OCI-LY3 (cell line): ENCODE results near the gene MYL6B.
A peak's percentile ranks its signal among the peaks of the same experiment; 100 is the strongest.
"Not testable (repeated sequence)": the region's sequence is repeated elsewhere in the genome, so short reads cannot be mapped to it uniquely, and the experiment has no call there.

Experiments used
- H2AFZ ChIP-seq: fragments of 200-600, 300-600 bp; shearing (Covaris generic); 2 replicates; pipeline ENCODE4 v1.6.0; 2014; ENCODE audit warnings: antibody characterized with exemption, low read depth, low read length
- H3K27ac ChIP-seq: fragments of 200-600, 300-600 bp; sonication (generic); 2 replicates; pipeline ENCODE4 v1.5.1; 2014; ENCODE audit warnings: mild to moderate bottlenecking, low read length, moderate library complexity, mixed read lengths
- H3K27me3 ChIP-seq: fragments of 200-600, 300-600 bp; sonication (generic); 2 replicates; pipeline ENCODE4 v1.6.1; 2014; ENCODE audit warnings: low read depth, low read length, mixed read lengths
- H3K36me3 ChIP-seq: fragments of 200-600, 300-600 bp; sonication (generic); replicated peaks from 2 replicates; pipeline ENCODE3; 2014; ENCODE audit warnings: low read depth, low read length, mixed read lengths
- H3K4me1 ChIP-seq: fragments of 300-600, 200-600 bp; sonication (generic); 2 replicates; pipeline ENCODE4 v1.6.1; 2014; ENCODE audit warnings: low read length, mixed read lengths
- H3K4me2 ChIP-seq: fragments of 200-600, 300-600 bp; sonication (generic); 2 replicates; pipeline ENCODE4 v1.6.1; 2014; ENCODE audit warnings: low read length, mixed read lengths
- H3K4me3 ChIP-seq: fragments of 300-600, 200-600 bp; sonication (generic); 2 replicates; pipeline ENCODE4 v1.5.1; 2014; ENCODE audit warnings: antibody characterized with exemption, mild to moderate bottlenecking, low read length, moderate library complexity
- H3K79me2 ChIP-seq: fragments of 300-600, 200-600 bp; shearing (Covaris generic); 2 replicates; pipeline ENCODE4 v1.6.1; 2014; ENCODE audit warnings: mild to moderate bottlenecking, low read length, mixed read lengths
- H3K9ac ChIP-seq: fragments of 300-600, 200-600 bp; shearing (Covaris generic); 2 replicates; pipeline ENCODE4 v1.6.0; 2014; ENCODE audit warnings: mild to moderate bottlenecking, low read length, moderate library complexity
- H3K9me3 ChIP-seq: fragments of 200-600, 300-600 bp; shearing (Covaris generic); 2 replicates; pipeline ENCODE4 v1.6.1; 2014; ENCODE audit warnings: low read length, mixed read lengths; ENCODE audit not compliant: insufficient read depth
- H4K20me1 ChIP-seq: fragments of 200-600, 300-600 bp; sonication (generic); 2 replicates; pipeline ENCODE4 v1.6.1; 2016; ENCODE audit warnings: low read length, mixed read lengths; ENCODE audit not compliant: insufficient read depth
- EZH2phosphoT487 ChIP-seq: fragments of 200-600 bp; shearing (Covaris generic); IDR thresholded peaks from 2 replicates; pipeline ENCODE4 v1.6.1; 2018; ENCODE audit warnings: antibody characterized with exemption, mixed run types, low read depth
- TF ChIP-seq, protein P1 (sequence below): fragments of 200-600, 300-600 bp; sonication (generic); IDR thresholded peaks from 2 replicates; pipeline ENCODE4 v1.5.1; 2014; ENCODE audit warnings: antibody characterized with exemption, low read length, low read depth

The MYL6B gene

GRCh38 chr12:56154818-56155217 is 2.4 kb downstream of the MYL6B start:
- Histone ChIP-seq H3K9me3 (no peaks in the 10 kb centered on the region), H3K36me3 (peaks cover 13% of the 10 kb centered on the region), H3K27me3 (no peaks in the 10 kb centered on the region), H4K20me1 (peaks cover 9% of the 10 kb centered on the region), H3K4me3 (no peak overlapping the region), H3K27ac (no peak overlapping the region), H3K9ac (no peak overlapping the region), H3K4me2 (no peak overlapping the region), H3K4me1 (peaks cover 23% of the 10 kb centered on the region), H3K79me2 (peaks cover 25% of the 10 kb centered on the region), H2AFZ (no peak overlapping the region)
- TF ChIP-seq, protein P1, sequence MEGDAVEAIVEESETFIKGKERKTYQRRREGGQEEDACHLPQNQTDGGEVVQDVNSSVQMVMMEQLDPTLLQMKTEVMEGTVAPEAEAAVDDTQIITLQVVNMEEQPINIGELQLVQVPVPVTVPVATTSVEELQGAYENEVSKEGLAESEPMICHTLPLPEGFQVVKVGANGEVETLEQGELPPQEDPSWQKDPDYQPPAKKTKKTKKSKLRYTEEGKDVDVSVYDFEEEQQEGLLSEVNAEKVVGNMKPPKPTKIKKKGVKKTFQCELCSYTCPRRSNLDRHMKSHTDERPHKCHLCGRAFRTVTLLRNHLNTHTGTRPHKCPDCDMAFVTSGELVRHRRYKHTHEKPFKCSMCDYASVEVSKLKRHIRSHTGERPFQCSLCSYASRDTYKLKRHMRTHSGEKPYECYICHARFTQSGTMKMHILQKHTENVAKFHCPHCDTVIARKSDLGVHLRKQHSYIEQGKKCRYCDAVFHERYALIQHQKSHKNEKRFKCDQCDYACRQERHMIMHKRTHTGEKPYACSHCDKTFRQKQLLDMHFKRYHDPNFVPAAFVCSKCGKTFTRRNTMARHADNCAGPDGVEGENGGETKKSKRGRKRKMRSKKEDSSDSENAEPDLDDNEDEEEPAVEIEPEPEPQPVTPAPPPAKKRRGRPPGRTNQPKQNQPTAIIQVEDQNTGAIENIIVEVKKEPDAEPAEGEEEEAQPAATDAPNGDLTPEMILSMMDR, result no peak
- no peak for TF ChIP-seq EZH2phosphoT487

DNA sequence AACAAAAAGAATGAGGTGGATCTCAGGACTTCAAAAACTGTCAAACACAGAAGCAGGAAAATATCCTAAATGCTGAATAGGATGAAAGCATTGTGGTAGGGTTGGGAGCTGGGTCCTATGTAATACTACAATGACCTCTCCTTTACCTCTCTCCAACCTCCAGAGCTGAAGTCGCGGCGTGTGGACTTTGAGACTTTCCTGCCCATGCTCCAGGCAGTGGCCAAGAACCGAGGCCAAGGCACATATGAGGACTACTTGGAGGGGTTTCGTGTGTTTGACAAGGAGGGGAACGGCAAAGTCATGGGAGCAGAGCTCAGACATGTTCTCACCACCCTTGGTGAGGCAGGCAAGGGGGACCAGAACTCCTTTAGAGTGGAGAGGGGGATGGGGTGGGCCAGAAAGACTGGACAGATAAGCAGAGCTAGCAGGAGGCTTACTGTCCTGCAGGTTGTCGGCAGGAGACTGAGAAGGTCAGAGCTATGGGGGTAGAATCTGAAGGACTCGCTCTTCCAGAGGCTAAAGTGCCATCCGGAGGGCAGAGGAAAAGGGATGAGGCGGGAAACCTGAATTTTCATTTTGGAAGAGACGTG is 3.0 kb downstream of the MYL6B start:
- peaks cover 28% of the 10 kb centered on the region for H3K4me1 ChIP-seq
- TF ChIP-seq, protein P1, result no peak
- no peak for TF ChIP-seq EZH2phosphoT487
- H3K36me3 ChIP-seq, result peaks cover 19% of the 10 kb centered on the region
- no peak overlapping the region for H3K9ac ChIP-seq
- peaks cover 14% of the 10 kb centered on the region for H4K20me1 ChIP-seq
- no peak overlapping the region for H3K27ac ChIP-seq
- no peak overlapping the region for H3K4me2 ChIP-seq
- H3K9me3 ChIP-seq, result no peaks in the 10 kb centered on the region
- no peak overlapping the region for H3K4me3 ChIP-seq
- no peaks in the 10 kb centered on the region for H3K27me3 ChIP-seq
- H2AFZ ChIP-seq, result no peak overlapping the region
- H3K79me2 ChIP-seq, result peaks cover 31% of the 10 kb centered on the region

DNA sequence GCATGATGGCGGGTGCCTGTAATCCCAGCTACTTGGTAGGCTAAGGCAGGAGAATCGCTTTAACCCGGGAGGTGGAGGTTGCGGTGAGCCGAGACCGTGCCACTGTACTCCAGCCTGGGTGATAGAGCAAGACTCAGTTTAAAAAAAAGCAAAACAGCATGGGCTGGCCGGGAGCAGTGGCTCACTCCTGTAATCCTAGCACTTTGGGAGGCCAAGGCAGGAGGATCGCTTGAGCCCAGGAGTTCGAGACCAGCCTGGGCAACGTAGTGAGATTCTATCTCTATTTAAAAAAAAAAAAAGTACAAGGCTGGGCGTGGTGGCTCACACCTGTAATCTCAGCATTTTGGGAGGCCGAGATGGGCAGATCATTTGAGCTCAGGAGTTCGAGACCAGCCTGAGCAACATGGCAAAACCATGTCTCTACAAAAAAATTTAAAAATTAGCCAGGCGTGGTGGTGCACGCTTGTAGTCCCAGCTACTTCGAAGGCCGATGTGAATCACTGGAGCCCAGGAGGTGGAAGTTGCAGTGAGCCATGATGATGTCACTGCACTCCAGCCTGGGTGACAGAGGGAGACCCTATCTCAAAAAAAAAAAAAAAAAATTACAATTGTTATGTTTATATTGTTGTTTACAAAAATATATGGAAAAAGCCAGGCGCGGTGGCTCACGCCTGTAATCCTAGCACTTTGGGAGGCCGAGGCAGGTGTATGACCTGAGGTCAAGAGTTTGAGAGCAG is 4.2 kb downstream of the MYL6B start:
- H3K9me3 ChIP-seq, H2AFZ ChIP-seq, H3K27me3 ChIP-seq, H3K27ac ChIP-seq: not testable (repeated sequence)
- Histone ChIP-seq H3K9ac (peak overlapping the region; percentile 82; the same call in 1 of the 2 replicates), H4K20me1 (peaks cover 23% of the 10 kb centered on the region), H3K79me2 (peaks cover 34% of the 10 kb centered on the region), H3K4me3 (peak overlapping the region; percentile 84), H3K36me3 (peaks cover 31% of the 10 kb centered on the region), H3K4me1 (peaks cover 29% of the 10 kb centered on the region), H3K4me2 (peak overlapping the region; percentile 85)

- H4K20me1 ChIP-seq, result peaks cover 24% of the 10 kb centered on the region
- H2AFZ ChIP-seq, result no peak overlapping the region
- no peak for TF ChIP-seq EZH2phosphoT487
- TF ChIP-seq, protein P1, result peak; percentile 38
- peak overlapping the region; percentile 82 for H3K9ac ChIP-seq
- peaks cover 37% of the 10 kb centered on the region for H3K36me3 ChIP-seq
- no peaks in the 10 kb centered on the region for H3K9me3 ChIP-seq
- peaks cover 34% of the 10 kb centered on the region for H3K79me2 ChIP-seq
- H3K4me1 ChIP-seq, result peaks cover 29% of the 10 kb centered on the region
- peak overlapping the region; percentile 72 for H3K27ac ChIP-seq
- H3K4me2 ChIP-seq, result peak overlapping the region; percentile 85
- peak overlapping the region; percentile 84 for H3K4me3 ChIP-seq
- H3K27me3 ChIP-seq, result no peaks in the 10 kb centered on the region
These were observed 5.0 kb downstream of the MYL6B start for GRCh38 chr12:56157201-56158028.
